ENCODE data around the gene ASB4.

The ASB4 gene

GRCh38 chr7:95535662-95536061 is 49.9 kb downstream of the ASB4 start:
- DNase-seq (ENCODE audit: low read depth) = no peak
- no peak overlapping the region for H3K4me3 ChIP-seq (ENCODE audit: low read depth, low read length)
- TF ChIP-seq, protein P1, sequence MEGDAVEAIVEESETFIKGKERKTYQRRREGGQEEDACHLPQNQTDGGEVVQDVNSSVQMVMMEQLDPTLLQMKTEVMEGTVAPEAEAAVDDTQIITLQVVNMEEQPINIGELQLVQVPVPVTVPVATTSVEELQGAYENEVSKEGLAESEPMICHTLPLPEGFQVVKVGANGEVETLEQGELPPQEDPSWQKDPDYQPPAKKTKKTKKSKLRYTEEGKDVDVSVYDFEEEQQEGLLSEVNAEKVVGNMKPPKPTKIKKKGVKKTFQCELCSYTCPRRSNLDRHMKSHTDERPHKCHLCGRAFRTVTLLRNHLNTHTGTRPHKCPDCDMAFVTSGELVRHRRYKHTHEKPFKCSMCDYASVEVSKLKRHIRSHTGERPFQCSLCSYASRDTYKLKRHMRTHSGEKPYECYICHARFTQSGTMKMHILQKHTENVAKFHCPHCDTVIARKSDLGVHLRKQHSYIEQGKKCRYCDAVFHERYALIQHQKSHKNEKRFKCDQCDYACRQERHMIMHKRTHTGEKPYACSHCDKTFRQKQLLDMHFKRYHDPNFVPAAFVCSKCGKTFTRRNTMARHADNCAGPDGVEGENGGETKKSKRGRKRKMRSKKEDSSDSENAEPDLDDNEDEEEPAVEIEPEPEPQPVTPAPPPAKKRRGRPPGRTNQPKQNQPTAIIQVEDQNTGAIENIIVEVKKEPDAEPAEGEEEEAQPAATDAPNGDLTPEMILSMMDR (IDR thresholded peaks at IDR 0.05; ENCODE audit: insufficient read depth, low read depth, low read length, missing control alignments) = no peak

GRCh38 chr7:95536656-95537311 is 51.0 kb downstream of the ASB4 start:
- DNase-seq (ENCODE audit: low read depth) = no peak
- H3K4me3 ChIP-seq (ENCODE audit: low read depth, low read length) = no peak overlapping the region
- TF ChIP-seq, protein P1 (IDR thresholded peaks at IDR 0.05; ENCODE audit: insufficient read depth, low read depth, low read length, missing control alignments) = no peak

- DNase-seq (ENCODE audit: low read depth) = no peak
- no peak overlapping the region for H3K4me3 ChIP-seq (ENCODE audit: low read depth, low read length)
- TF ChIP-seq, protein P1 (IDR thresholded peaks at IDR 0.05; ENCODE audit: insufficient read depth, low read depth, low read length, missing control alignments) = no peak
These were observed 51.7 kb downstream of the ASB4 start for GRCh38 chr7:95537468-95537867.

DNA sequence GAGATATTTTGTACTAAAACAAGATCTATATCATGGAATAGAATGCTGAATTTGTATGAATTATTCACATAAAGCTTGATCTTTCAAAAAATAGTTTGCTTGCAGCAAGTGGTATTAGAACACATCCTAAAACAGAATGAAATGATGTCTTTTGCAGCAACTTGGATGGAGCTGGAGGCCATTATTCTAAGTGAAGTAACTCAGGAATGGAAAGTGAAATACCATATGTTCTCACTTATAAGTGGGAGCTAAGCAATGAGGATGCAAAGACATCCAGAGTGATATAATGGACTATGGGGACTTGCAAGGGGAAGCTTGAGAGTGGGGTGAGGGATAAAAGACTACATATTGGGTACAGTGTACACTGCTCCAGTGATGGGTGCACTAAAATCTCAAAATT is 53.7 kb downstream of the ASB4 start:
- no peak for DNase-seq (ENCODE audit: low read depth)
- TF ChIP-seq, protein P1 (IDR thresholded peaks at IDR 0.05; ENCODE audit: insufficient read depth, low read depth, low read length, missing control alignments) = no peak
- H3K4me3 ChIP-seq (ENCODE audit: low read depth, low read length) = no peak overlapping the region

- TF ChIP-seq, protein P1 (IDR thresholded peaks at IDR 0.05; ENCODE audit: insufficient read depth, low read depth, low read length, missing control alignments) = no peak
- H3K4me3 ChIP-seq (ENCODE audit: low read depth, low read length) = no peak overlapping the region
- DNase-seq (ENCODE audit: low read depth) = no peak
These were observed 54.6 kb downstream of the ASB4 start for GRCh38 chr7:95540366-95540765.

GRCh38 chr7:95543312-95543711 is 57.6 kb downstream of the ASB4 start:
- no peak overlapping the region for H3K4me3 ChIP-seq (ENCODE audit: low read depth, low read length)
- no peak for DNase-seq (ENCODE audit: low read depth)
- TF ChIP-seq, protein P1 (IDR thresholded peaks at IDR 0.05; ENCODE audit: insufficient read depth, low read depth, low read length, missing control alignments) = no peak

DNA sequence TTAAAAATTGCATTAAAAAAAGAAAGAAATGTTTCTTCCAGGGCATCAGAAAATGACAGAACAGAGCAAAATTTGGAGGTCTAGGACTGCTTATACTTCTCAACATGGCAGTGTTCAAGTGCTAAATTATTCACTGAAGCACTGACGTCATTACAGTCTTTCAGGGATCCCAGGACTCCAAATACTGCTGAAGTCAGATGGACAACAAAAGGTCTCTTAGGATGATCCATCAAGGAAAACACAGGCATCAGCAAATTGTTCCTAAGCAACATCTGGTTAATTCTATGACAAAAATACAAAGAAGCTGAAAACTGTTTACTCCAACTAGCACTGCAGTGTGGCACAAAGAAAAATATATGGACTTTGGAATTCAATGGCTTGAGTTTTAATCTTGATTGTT is 58.4 kb downstream of the ASB4 start:
- no peak overlapping the region for H3K4me3 ChIP-seq (ENCODE audit: low read depth, low read length)
- DNase-seq (ENCODE audit: low read depth) = no peak
- TF ChIP-seq, protein P1 (IDR thresholded peaks at IDR 0.05; ENCODE audit: insufficient read depth, low read depth, low read length, missing control alignments) = no peak

Measured in GM12865 (cell line).